NCI-H2227 (cell line): Measurements from ENCODE around the gene PNCK.
A peak's percentile ranks its signal among the peaks of the same experiment; 100 is the strongest.
"Not testable (repeated sequence)": the region's sequence is repeated elsewhere in the genome, so short reads cannot be mapped to it uniquely, and the experiment has no call there.

Experiments used
- DNase-seq: peaks from one replicate; lab custom pipeline; 2025; ENCODE audit not compliant: unreplicated experiment; lab: John Stamatoyannopoulos, UW

The PNCK gene

GRCh38 chrX:153686711-153687110 lies 13.1 kb upstream of the PNCK start:
- DNase-seq, result peak; percentile 34

GRCh38 chrX:153685751-153686696 lies 12.4 kb upstream of the PNCK start:
- no peak for DNase-seq

GRCh38 chrX:153685156-153685536 lies 11.5 kb upstream of the PNCK start:
- DNase-seq, result peak; percentile 34

GRCh38 chrX:153684467-153685155 lies 11.0 kb upstream of the PNCK start:
- DNase-seq, result peak; percentile 38

- DNase-seq, result not testable (repeated sequence)
These were observed 9.9 kb upstream of the PNCK start for GRCh38 chrX:153683486-153683885.

- no peak for DNase-seq
These were observed 7.6 kb upstream of the PNCK start for GRCh38 chrX:153681175-153681574.

- no peak for DNase-seq
These were observed 722 bp upstream of the PNCK start for GRCh38 chrX:153674219-153674851.

GRCh38 chrX:153672531-153673427 lies 834 bp downstream of the PNCK start:
- peak; percentile 33 for DNase-seq

GRCh38 chrX:153671589-153672530 lies 1.8 kb downstream of the PNCK start:
- no peak for DNase-seq

GRCh38 chrX:153670748-153671588 lies 2.6 kb downstream of the PNCK start:
- DNase-seq, result no peak

- no peak for DNase-seq
These were observed 3.5 kb downstream of the PNCK start for GRCh38 chrX:153669901-153670731.

GRCh38 chrX:153669174-153669890 lies 4.3 kb downstream of the PNCK start:
- DNase-seq, result no peak

GRCh38 chrX:153668423-153669173 lies 5.0 kb downstream of the PNCK start:
- no peak for DNase-seq

- peak; percentile 78 for DNase-seq
These were observed 5.6 kb downstream of the PNCK start for GRCh38 chrX:153667956-153668396.

GRCh38 chrX:153667281-153667955 lies 6.2 kb downstream of the PNCK start:
- DNase-seq, result no peak
